ENCODE data around the gene BCAR1.

- no peak for TF ChIP-seq POLR2A (IDR thresholded peaks at IDR 0.05)
- no peak for TF ChIP-seq CTCF (IDR thresholded peaks at IDR 0.05)
Measured at GRCh38 chr16:75229172-75230031, 22.0 kb downstream of the BCAR1 start.
